GM19238 (cell line): ENCODE results near the gene MICALL1.

Source experiments
- DNase-seq: peaks from one replicate; pipeline ENCODE4 v3.0.0; 2011; ENCODE audit warnings: low spot score; ENCODE audit not compliant: insufficient read length

The MICALL1 gene

DNA sequence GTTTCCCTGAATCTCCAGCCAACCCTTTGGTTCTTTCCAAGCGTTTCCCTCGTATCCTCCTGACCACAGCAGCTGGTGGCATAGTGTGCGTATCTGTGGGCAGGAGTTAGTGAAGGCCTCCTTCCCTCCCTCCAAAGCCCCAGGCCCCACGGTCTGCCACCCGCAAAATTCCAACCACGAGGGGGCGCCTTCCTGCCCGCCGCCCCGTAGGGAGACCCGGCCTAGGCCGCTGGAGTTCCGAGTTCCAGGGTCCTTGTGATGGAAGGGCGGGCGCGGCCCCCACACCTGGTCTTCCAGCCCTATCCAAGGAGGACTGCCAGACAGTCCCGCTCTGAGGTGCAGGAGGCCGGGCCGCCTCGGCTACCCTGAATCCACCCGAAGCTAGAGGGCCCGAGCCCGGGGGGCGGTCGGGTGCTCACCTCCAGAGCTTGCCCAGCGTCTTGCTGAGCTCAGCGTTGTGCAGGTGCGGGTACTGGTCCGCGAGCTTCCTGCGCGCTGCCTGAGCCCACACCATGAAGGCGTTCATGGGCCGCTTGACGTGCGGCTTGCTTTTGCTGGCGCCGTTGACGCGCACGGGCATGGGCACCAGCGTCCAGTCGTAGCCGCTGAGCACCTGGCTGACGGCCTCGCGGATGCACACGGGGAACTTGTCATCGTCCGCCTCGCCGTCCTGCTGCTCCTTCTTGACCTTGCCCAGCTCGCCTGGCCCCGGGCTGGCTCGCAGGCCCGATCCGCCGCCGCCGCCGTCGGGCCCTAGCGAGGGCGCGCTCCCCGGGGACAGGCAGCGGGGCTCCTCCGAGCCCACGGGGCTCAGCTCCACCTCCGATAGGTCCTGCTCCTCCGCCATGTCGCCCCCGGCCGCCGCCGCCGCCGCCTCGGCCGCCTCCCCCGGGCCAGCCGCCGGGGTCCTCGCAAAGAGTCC is 77.1 kb downstream of the MICALL1 start:
- no peak for DNase-seq

DNA sequence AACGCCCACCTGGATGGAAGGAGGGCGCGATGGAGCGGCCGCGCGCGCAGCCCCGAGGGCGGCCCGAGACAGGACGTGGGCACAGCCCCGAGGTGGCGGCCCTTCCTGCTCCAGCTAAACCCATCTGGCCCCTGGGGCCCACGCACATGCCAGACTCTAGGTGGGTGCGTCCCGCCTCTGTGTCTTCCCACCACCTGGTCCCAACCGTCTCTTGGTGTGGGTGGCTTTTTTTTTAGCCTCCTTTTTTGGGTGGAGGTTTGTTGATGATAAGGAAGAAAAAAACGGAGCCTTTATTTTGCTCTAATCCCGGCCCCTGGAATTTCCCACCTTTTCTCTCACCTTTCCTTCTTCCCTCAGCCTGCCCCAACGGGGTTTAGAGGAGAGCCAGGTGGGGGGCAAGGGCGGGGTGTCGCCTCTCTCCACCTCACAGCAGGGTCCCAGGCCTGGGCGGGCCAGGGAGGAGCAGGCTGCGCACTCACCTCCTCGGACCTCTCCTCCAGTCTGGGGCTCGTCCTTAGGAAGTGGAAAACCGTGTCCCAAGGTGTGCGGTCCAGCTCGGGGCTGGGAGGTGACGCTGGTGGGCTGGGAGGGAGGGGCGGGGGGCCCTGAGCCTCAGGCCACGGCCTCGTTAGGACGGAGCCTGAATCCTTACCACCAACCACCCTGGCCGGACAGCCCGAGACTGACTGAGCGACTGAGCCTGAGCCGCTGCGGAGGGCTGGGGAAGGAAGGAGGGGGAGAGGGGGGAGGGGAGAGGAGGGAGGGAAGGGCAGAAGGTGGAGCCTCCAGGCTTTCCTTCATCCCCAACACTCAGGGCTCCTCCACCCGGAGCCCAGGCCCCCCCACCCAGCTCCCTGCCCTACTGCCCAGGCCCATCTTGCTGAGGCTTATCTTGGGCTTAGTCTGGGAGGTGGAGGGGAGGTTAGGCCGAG is 78.0 kb downstream of the MICALL1 start, which contains the start of gene SOX10:
TSS of gene SOX10 (minus strand) at position 696 of the 932 bp plus-strand sequence. CDS start 771 bp downstream, outside the sequence.
- DNase-seq, result no peak

DNA sequence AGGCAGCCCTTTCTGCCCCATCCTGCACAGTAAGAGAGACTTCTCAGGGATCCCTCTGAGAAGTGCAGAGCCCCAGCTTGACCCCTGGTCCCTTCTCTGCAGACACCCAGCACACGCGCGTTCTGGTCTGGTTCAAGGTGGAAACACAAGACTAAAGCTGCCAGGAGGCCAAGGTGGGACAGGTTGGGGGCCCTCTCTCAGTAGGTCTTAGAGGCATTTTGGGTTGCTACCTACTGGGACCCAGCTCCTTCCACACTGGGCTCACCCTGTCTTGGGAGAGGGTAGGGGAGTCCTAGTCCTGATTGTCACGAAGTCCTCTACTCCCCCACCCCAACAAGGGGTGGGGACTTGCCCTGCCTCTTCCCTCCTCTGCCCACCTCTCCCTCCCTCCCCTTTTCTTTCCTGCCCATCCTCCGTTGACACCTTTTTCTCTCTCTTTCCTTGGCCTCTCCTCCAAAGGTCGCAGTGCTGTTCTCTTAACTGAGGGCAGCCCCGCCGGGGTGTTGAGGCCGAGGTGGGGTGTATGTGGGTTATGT is 79.0 kb downstream of the MICALL1 start:
- no peak for DNase-seq

DNA sequence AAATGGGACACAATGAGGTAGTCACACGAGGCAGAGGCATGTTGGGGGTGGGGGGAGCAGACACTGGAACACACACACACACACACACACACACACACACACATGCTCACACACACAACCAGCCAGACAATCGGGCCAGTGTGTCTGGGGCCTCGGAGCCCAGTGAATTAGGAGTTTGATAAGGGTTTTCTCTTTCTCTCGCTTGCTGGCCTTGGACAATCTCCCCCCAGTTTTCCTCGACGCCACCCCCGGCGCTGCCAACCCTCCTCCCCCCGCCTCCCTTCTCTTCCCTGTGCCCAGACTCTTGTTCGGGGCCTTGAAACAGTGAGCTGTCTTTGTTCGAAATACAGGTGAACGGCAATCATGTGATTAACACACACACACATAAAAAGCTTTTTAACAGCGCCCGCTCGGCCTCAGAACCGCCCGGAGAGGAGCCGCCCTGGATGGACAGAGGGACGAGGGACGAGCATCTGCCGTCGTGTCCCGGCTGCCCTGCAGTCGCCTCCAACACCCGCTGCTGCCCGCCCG is 79.7 kb downstream of the MICALL1 start:
- DNase-seq, result no peak

DNA sequence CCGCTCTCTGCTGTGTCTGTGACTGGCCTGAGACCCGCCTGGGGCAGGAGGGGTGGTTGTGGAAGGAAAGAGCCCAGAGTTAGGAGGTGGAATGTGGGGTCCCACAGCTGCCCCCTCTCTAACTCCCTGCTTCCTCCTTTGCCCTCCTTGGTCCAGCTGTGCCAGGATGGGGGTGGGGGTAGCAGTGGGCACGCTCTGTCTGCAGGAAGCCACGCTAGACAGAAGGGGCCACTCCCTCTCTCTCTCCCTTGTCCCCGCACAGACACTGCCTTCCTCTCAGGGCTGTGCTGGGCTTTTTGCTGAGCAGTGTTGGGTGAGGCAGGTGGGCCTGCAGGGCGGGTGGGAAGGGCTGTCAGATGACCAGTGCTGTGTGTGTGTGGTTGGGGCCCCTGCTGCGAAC is 80.3 kb downstream of the MICALL1 start:
- DNase-seq, result no peak

DNA sequence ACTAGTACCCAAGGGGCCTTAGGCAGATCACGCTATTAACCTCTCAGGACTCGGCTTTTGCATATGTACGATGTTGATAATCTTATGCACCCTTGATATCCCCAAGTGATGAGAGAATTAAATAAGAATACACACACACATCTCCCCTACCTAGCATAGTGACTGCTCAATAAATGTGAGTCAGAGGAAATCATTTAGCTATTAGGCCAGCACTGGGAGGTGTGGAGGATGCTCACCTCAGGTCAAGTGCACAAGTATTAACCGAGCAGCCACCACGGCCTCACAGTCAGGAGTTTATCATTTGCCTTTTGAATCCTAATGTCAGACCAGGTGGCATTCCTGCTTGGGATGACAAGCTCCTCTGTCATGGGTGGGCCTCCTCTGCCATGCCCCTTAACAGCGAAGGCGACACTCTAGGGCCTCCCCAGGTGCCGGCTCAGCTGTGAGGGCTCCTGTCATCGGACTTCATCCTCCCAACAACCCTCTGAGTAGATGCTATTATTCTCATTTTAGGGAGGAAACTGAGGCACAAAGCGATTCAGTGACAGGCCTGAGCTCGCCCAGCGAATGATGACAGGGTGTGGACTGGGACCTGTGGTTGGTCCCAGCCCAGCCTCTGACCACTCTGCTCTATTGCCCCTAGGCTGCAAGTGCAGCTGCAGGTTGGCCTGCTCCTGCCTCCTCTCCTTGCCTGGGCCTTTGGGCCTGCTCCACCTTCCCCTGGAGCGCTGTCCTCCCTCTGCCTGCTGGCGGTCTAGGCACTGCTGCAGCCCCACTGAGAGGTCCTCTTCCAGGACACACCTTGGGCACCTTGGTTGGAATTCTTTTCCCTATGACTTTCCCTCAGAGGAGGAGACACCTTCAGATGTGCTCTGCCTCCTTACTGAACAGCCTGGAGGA is 83.3 kb downstream of the MICALL1 start:
- no peak for DNase-seq

DNA sequence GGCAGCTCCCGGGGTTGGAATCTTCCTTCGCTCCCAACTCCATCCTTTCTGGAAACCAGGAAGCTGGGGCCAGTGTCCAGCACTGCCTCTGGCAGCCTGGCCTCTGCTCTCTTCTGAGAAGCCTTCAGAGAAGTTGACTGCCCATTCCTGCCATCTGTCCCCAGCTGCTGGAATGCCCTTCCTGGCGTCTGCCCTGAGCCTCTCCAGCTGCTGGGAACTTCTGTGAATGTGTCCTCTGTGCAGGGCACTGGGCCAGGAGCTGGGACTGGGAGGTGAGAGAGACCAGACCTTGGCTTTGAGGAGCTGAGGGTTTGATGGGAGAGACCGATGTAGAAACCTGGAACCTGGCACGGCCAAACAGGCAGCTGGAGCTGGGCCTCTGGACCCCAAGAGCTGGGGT is 84.2 kb downstream of the MICALL1 start:
- no peak for DNase-seq

DNA sequence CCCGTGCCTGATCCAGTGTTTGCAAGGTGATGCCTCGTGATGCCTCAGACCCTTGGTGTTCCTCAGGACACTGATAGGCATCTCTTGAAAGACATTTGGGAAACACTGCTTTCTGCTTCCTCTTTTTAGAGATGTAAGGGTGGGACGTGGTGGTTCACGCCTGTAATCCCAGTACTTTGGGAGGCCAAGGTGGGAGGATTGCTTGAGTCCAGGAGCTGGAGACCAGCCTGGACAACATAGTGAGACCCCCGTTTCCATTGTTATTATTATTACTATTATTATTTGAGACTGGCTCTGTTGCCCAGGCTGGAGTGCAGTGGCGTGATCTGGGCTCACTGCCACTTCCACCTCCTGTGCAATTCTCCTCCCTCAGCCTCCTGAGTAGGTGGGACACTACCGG is 84.8 kb downstream of the MICALL1 start:
- DNase-seq, result no peak

DNA sequence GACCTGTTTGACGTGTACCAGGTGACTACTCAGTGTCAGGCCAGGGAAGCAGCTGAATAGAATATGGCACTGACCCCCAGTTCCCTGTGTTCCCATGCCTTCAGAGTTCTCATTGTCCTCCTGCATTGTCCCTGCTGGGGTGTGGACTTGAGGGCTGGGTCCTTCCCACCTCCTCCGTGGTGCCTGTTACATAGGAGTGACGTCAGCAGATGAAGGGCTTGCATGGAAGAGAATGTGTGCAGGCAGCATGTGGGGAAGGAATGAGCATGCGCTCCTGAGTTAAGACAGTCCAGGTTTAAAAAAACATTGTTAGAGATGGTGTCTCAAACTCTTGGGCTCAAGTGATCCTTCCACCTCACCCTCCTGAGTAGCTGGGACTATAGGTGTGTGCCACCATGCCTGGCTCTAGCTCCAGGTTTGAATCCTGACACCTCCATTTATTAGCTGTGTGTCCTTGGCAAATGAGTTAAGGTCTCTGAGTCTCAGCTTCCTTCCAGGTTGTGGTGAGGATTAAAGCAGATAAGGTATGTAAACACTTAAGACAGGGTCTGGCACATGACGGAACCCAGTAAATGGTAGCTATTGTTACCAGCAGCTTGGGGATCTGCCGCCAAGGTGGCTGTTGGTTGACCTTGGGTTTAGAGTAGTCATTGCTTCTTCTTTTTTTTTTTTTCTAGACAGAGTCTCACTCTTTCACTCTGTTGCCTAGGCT is 85.8 kb downstream of the MICALL1 start:
- no peak for DNase-seq
